Jurkat, Clone E6-1 (cell line): ENCODE results near the gene TMEM132D.
"Not testable (repeated sequence)": the region's sequence is repeated elsewhere in the genome, so short reads cannot be mapped to it uniquely, and the experiment has no call there.

ENCODE experiments used
- DNase-seq: peaks from one replicate; pipeline ENCODE4 v3.0.0-alpha.2; 2011; ENCODE audit warnings: low read depth, low spot score
- H3K4me3 ChIP-seq: 2 replicates; pipeline ENCODE4 v1.5.1; 2011; ENCODE audit warnings: mild to moderate bottlenecking, low read length, control low read depth, moderate library complexity

Gene TMEM132D

DNA sequence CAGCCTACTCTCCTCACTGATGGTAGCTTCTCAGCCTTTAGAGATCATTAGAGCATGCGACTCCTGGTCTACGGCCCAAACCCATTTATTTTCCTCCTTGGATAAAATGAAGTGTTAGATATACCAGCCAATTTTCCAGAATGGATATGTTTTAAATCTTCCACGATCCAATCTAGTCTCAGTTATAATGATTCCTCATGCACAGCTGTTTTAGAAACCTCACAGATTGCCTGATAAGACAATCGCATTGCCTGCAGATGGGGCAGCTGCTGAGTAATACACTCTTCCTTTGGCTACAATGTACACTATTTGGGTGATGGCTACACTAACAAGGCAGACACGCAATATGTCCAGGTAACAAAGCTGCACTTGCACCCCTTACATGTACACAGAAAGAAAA is 823.4 kb downstream of the TMEM132D start:
- DNase-seq, result no peak
- no peak overlapping the region for H3K4me3 ChIP-seq

DNA sequence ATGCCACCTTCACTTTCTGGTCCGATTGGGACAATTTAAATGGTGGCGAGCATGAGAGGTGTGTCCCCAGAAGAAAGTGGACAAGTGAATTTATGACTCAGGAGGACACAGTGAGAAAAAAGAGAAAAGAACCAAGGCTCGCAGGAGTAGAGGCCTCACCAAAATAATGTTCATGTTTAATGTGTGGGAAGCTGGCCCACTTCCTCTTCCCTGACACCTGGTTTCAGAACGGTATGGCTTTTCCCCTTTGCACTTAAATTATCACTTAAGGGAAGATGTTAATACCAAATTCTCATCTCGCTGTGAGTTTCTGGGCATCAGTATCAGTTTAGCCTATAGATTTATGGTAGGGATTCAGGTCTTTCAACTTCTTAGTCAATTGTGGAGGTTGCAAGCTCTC is 824.1 kb downstream of the TMEM132D start:
- H3K4me3 ChIP-seq, result no peak overlapping the region
- DNase-seq, result peak; percentile 15

DNA sequence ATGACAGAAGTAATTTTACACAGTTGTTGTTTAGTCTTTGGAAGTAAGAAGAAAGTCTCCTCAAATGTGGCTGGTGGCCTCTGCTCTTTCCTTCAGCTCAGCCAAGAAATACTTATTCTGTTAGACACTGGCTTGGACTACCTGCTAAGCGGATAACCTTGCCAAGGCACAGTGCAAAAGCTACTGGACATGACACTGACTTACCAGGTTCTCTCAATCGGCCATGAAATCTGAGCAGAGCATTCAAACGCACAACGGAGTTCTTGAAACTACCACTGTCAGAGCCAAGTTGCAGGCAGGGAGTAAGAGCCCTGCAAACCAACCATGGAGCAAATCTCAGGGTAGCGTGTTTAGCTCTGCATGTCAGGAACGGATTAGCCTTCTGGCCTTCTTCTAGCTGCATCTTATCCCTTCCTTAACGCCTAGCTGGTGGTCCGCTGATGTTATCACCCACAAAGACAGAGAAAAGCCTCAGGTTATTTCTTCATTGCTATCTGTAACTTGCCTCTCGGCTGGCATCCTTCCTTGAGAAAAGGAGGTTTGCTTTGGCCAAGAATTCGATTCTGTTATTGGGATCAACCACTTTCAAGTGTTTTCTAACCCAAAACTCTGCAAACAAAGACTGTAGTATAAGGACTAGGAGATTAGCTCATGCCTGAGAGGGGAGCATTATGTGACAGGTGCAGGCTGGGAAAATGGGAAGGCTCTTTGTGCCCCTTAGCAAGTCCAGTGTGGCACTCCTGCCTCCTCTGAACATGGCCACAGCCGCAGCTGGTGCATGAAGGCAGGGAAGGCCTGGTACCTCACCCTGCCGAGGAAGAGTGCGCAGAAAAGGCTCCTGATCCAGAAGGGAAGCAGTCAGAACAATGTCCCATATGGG is 827.1 kb downstream of the TMEM132D start:
- H3K4me3 ChIP-seq, result no peak overlapping the region
- DNase-seq, result no peak

DNA sequence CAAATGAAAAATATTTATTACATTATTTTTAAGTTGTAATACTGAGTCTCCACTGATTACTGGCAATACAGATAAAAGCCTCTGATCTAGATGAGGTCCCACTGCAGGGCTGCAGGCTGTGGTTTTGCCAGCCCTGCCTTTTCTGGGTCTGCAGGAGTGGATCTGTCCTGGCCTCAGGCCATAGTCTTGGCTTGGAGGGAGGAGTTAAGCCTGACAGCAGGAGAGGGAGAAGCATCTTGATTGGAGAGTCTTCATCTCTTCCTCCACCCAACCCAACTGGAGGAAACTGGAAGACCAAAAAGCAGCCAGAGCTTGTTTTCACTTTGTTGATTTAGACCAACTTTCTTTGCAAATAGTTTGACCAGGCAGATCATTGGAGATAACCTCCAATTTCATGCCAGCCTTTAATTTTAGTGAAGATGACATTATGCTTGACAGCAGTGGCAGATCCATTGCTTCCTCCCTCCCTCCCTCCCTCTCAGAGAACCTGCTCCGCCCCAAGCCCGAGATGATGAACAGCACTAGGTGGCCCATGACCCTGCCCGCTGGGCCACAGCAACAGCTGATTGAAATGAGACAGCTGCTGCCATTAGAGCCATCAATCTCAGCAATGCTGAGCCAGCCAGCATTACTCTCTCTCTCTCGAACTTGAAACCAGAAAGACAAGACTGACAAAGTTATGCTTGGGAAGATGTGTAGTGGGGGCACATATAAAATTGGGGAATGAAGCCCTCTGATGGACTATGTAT is 828.2 kb downstream of the TMEM132D start:
- H3K4me3 ChIP-seq, result no peak overlapping the region
- no peak for DNase-seq

DNA sequence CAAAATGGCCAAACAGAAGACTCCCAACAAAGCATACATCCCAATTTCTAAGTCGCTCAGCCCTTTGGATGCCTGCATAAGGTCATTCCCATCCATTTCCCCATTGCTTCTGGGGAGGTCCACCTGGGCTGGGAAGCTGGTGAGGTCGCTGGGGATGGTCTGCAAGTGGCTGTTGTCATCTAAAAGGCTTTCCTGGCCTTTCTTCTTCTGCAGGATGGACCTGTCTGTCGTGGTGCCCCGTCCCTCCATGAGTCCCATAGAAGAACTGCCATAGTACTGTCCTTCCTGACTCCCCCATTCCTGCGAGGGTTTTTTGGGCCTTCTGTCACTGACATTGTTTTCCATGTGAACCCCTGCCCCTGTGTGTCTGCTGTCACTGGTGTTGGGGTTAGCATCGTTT is 829.4 kb downstream of the TMEM132D start:
- no peak for DNase-seq
- no peak overlapping the region for H3K4me3 ChIP-seq

DNA sequence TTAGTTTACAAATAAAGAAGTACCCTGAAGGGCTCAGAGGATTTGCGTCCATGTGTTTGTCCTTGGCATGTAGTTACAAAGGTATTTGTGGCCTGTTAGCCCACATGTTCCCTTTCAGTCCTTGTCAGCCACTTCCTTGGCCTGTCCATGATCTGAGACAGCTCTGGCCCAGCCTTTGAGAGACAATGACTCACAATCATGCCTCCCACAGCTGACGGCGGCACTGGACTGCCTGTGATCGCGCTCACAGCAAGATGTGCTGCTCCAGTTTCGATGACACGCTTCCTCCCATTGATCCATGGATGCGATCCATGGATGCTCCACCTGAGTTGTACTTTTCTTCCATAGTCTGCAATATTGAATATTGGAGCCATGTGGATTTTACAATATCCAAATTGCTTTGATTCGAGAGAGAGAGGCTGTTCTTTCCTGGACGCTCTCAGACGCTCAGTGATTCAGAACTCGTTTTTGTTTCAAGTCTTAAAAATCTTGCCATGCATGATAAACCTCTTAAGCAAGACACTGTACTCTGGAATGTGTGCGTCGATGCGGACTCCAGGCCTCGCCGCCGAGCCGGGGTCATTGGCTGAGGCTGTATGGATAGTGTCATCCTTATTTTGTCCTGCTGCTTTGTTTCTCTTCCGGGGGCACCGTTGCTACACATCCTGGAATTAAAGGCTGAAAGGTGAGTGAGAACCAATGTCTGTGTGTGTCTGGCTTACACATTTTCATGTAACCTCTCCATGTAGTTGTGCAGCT is 830.5 kb downstream of the TMEM132D start:
- no peak for DNase-seq
- no peak overlapping the region for H3K4me3 ChIP-seq

DNA sequence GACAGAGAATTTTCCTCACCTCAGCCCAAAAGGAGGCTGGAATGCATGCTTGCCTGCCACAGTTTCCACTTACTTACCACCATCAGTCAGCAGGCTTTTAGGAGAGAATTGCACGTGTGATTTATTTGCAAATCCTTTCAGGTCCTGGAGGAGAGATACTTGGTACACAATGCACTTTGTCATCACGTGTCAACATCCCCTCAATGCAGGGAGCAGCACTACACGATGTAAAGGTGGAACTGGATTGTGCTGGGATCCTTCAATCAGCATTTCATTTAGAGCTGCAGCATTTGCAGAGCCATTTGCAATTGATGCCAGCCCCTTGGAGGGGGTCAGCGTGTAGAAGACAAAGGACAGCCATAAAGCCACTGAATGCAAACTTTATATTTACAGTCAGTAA is 832.5 kb downstream of the TMEM132D start:
- no peak overlapping the region for H3K4me3 ChIP-seq
- DNase-seq, result no peak

DNA sequence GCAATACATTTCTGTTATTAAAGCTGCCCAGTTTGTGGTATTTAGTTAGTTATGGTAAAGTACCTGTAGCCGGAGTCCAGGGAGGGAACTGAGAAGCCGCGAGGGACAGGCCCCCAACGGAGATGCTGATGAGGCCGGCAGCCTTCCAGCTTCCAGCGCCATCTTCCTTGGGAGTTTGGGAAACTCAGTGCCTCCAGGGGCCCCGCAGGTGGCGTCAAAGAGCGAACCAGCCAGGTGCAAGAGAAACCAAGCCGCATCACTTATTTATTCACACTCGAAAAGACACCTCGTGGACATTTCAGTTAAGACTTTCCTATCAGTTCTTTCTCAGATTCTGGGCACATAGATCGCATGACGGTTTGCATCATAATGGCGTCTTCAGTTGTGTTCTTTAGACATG is 833.9 kb downstream of the TMEM132D start:
- H3K4me3 ChIP-seq, result no peak overlapping the region
- DNase-seq, result no peak

DNA sequence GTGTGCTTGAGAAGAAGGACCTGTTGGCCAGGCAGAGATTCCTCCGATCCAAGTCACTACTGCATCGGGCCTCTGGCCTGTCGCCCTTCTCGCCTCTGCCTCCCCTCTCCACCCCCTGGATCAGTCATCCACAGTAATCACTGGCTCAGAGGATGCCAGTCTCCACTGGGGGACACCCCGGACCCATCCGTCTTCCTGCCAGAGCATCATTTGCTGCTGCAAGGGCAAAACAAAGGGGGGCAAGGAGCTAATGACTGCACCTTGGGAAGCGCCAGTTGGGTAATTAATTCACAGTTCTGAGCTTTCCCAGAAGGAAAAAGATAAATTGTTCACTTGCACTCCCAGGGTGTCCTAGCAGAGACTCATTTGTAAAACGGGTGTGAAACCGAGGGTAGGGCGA is 835.1 kb downstream of the TMEM132D start:
- DNase-seq, result no peak
- no peak overlapping the region for H3K4me3 ChIP-seq

DNA sequence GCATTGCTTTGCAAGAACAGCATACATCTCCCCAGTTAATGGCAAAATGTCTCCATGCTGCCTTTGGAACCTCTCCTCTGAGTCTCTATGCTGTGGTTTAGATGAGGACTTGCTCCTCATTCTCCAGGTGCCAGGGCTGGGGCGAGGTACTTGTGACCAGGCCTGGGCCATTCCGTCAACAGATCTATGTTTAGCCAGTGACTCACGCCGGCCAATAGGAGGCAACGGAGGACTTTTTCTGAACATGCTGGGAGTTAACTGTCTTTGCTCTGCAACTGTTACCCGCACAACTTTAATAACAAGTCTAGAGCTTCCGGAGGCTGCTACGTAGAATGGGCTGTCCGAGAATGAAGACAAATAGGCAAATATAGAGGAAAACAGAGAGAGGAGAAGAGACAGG is 836.3 kb downstream of the TMEM132D start:
- no peak overlapping the region for H3K4me3 ChIP-seq
- DNase-seq, result no peak

DNA sequence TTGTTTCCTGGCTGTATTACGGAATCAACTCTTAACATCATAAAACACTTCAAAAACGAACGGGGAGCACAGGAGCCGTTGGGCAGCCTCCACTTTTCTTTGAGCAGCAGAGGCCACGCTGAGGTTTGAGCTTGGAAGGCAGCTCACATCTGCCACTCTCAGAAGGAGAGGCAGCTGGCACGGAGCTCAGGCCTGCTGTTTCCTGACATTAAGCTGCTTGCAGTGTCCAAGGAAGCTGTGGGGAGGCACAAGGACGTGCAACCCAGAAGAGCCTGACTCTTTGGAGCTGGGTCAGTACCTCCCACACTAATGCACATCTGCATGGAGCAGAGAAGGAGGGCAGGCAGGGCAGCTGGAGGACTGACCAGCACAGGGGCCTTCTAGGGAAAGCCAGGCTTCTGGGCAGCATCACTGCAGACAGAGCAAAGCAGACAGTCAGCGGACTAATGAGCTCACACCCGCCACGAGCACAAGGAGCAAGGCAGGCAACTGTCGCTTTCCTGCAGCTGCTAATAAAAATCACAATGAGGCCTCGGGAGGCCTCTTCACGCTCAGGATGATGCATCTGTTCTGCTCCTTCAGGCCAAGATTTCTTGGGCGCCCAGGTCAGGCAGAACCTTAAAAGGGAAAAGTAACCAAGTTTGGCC is 839.5 kb downstream of the TMEM132D start:
- no peak for DNase-seq
- H3K4me3 ChIP-seq, result no peak overlapping the region

DNA sequence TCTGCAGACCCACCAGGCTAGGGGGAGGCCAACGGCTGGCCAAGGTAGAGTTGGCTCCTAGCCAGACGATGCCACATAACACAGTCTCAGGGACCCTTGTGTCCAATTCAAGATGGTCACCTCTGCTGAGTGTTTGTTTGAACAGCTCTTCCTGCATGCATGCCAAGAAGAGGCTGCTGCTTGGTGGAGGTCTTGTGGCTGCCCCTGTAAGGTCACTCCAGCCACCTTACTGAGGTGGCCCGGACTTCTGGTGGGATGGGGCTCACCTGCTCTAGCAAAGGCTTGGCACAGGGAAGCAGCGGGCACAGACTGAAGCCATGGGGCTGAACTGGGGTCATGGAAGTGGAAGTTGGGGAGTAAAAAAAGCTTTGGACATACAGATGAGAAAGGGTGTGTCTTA is 840.2 kb downstream of the TMEM132D start:
- H3K4me3 ChIP-seq, result no peak overlapping the region
- DNase-seq, result no peak

DNA sequence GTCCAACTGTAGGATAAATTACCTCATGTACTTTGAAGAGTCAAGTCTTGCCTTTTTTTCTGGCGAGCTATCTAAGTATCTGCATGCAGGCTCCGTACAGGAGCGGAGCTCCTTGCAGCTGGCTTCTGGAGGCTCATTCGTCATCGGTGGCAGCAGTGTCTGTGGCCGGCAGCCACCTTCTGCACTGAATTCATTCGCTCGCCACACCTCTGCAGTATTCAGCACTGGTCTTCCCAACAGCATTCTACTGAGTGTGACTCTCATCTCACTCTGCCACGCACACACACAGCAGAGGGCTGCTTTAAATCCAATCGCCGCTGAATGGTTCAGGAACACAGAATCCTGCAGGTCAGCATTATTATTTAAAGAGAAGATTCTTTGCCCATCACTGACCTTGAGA is 850.6 kb downstream of the TMEM132D start:
- DNase-seq, result no peak
- no peak overlapping the region for H3K4me3 ChIP-seq

DNA sequence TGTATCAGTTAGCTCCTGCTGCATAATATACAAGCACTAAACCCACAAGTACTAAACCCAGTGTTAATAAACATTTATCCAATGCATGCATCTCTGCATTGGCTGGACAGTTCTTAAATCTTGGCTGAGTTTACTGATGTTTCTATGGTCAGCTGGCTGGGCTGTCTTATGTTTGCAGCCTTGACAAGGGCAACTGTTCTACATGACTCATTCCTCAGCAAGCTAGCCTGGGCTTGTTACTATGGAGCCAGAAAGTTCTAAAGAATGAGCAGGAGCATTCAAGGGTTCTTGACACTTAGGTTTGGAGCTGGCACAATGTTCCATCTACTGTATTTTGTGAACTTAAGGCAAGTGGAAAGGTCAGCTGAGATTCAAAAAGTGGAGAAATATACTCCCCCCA is 851.5 kb downstream of the TMEM132D start:
- DNase-seq, result no peak
- H3K4me3 ChIP-seq, result no peak overlapping the region

DNA sequence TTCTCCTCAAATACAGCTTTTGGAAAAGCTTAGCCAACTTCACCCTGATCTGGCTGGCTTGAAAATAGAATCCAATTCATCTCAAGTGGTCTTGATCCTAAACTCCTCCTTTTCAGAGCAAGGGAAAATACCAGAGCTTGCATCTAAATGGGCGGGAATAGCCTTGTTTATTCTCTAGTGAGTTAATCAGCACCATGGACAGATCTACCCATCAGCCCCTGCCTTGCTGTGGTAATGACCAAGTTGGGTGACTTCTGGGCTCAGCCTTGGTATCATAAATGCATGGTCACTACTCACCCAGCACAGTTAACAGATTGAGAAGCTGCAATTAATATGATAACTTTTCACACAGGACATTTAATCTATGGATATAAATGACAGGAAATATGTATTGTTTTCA is 853.9 kb downstream of the TMEM132D start:
- DNase-seq, result peak; percentile 53
- no peak overlapping the region for H3K4me3 ChIP-seq

DNA sequence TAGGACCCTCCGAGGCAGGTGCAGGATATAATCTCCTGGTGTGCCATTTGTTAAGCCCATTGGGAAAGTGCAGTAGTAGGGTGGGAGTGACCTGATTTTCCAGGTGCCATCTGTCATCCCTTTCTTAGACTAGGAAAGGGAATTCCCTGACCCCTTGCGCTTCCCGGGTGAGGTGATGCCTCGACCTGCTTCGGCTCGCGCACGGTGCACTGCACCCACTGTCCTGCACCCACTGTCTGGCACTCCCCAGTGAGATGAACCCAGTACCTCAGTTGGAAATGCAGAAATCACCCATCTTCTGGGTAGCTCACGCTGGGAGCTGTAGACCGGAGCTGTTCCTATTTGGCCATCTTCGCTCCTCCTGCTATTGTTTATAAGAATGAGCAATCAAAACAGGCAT is 860.5 kb downstream of the TMEM132D start:
- not testable (repeated sequence) for H3K4me3 ChIP-seq, DNase-seq

DNA sequence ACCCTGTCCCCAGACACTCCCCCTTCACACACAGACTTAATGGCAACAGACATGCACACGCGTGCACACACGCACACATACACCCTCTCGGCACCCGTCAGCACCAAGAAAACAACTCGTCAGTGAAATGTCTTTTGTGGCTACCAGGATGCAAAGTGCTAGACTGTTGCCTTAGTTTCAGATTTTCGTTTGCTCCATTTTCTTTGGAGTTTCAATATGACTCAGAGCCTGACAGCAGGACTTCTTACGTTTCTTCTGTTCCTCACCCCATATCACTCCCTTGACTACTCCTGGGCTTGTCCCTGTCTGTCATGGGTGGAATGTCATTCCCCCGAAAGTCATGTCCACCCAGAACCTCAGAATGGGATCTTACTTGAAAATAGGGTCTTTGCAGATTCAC is 867.7 kb downstream of the TMEM132D start:
- no peak overlapping the region for H3K4me3 ChIP-seq
- no peak for DNase-seq

DNA sequence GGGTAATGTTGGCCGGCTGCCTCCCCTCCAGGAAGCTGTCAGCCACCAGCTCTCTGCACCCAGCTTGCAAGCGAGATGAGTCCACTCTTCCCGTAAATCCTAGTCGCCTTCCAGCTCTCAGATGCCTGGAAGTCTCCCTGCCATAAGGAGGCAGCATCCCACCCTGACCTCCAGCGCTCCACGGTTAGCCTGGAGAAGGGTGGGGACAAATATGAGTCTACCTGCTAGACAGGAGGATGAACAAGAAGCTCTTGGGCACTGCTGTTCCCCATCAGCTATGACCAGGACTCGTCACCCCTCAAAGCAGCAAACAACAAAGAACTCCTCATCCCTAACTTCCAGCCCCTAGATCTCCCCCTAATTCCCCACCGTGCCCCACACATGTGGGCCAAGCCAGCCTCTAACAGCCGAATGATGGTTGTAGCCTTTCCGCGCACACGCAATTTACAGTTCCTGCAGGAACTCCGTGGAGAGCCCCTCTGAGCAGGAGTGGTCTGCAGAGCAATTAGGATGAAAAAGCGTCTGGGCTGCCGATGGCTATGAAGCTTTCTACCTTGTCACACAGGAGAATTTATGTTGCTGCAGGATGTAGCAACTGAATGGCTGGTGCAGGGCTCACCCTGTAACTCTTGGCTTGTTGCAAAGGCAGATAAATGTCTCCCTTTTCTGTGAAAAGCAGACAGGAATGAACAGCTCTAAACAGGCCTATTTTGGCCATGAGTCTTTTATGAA is 869.1 kb downstream of the TMEM132D start:
- DNase-seq, result no peak

DNA sequence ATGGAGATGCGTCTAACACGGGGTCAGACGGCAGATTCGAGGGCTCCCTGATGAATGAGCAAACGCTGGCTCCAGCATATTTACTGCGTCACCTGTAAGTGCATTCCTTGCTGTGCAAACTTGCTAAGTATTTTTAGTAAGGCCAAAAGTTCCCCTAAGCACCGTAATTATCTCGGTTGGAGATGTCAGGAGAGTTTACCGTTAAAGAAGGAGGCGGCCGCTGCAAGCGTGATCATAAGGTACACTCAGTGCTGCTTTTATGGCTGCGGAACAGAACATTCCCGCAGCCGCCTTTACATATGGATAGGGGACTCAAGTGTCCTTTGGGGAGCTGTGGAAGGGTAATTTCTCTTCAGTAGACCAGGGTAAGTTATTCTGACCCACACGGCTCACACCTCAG is 875.0 kb downstream of the TMEM132D start:
- H3K4me3 ChIP-seq, result no peak overlapping the region
- DNase-seq, result no peak

More for the DNA sequence above, 869.1 kb downstream of the TMEM132D start:
- no peak overlapping the region for H3K4me3 ChIP-seq
